HG03342 (cell line): ENCODE results near the gene UCMA.
"Not testable (repeated sequence)": the region's sequence is repeated elsewhere in the genome, so short reads cannot be mapped to it uniquely, and the experiment has no call there.

Experiments used
- ATAC-seq: cut with Tn5 transposase; IDR thresholded peaks from one replicate; pipeline ENCODE4 v1.9.1; 2021; ENCODE audit warnings: mild to moderate bottlenecking, moderate library complexity; ENCODE audit not compliant: unreplicated experiment

The UCMA gene

GRCh38 chr10:13234736-13235135, 562 bp upstream of the UCMA start:
- ATAC-seq, result not testable (repeated sequence)

GRCh38 chr10:13233358-13233757, 816 bp downstream of the UCMA start:
- ATAC-seq, result no peak

- no peak for ATAC-seq
Observed at GRCh38 chr10:13231808-13232207, 2.4 kb downstream of the UCMA start.

GRCh38 chr10:13231190-13231589, 3.0 kb downstream of the UCMA start:
- ATAC-seq, result no peak

GRCh38 chr10:13227031-13227430, 7.1 kb downstream of the UCMA start:
- ATAC-seq, result no peak

- ATAC-seq, result no peak
Observed at GRCh38 chr10:13225601-13226000, 8.6 kb downstream of the UCMA start.

GRCh38 chr10:13224210-13224995, 9.8 kb downstream of the UCMA start:
- no peak for ATAC-seq

- no peak for ATAC-seq
Observed at GRCh38 chr10:13223241-13223640, 10.9 kb downstream of the UCMA start.

- no peak for ATAC-seq
Observed at GRCh38 chr10:13222566-13222965, 11.6 kb downstream of the UCMA start.

GRCh38 chr10:13222151-13222550, 12.0 kb downstream of the UCMA start:
- ATAC-seq, result no peak

GRCh38 chr10:13221572-13221971, 12.6 kb downstream of the UCMA start:
- no peak for ATAC-seq

GRCh38 chr10:13219685-13220670, 14.2 kb downstream of the UCMA start:
- no peak for ATAC-seq

GRCh38 chr10:13218878-13219277, 15.3 kb downstream of the UCMA start:
- no peak for ATAC-seq

GRCh38 chr10:13213163-13213562, 21.0 kb downstream of the UCMA start:
- ATAC-seq, result no peak

- ATAC-seq, result no peak
Observed at GRCh38 chr10:13206546-13207443, 27.4 kb downstream of the UCMA start.

GRCh38 chr10:13206091-13206490, 28.1 kb downstream of the UCMA start:
- ATAC-seq, result no peak

- ATAC-seq, result no peak
Observed at GRCh38 chr10:13201132-13201531, 33.0 kb downstream of the UCMA start.

- ATAC-seq, result no peak
Observed at GRCh38 chr10:13195016-13195415, 39.2 kb downstream of the UCMA start.

GRCh38 chr10:13193637-13194036, 40.5 kb downstream of the UCMA start:
- no peak for ATAC-seq

GRCh38 chr10:13191362-13191761, 42.8 kb downstream of the UCMA start:
- ATAC-seq, result no peak

- no peak for ATAC-seq
Observed at GRCh38 chr10:13190816-13191215, 43.4 kb downstream of the UCMA start.
